GM18508 (cell line): ENCODE results near the gene TTLL6.
"Not testable (repeated sequence)": the region's sequence is repeated elsewhere in the genome, so short reads cannot be mapped to it uniquely, and the experiment has no call there.

ENCODE experiments used
- ATAC-seq: cut with Tn5 transposase; IDR thresholded peaks from one replicate; pipeline ENCODE4 v1.9.1; 2021; ENCODE audit warnings: moderate number of reproducible peaks; ENCODE audit not compliant: insufficient read depth, unreplicated experiment

TTLL6 gene

GRCh38 chr17:48816774-48817590 is at the start of gene TTLL6:
Gene TTLL6 (minus strand): TSS chr17:48817229. CDS start chr17:48817072, 157 bp downstream.
- ATAC-seq: no peak

DNA sequence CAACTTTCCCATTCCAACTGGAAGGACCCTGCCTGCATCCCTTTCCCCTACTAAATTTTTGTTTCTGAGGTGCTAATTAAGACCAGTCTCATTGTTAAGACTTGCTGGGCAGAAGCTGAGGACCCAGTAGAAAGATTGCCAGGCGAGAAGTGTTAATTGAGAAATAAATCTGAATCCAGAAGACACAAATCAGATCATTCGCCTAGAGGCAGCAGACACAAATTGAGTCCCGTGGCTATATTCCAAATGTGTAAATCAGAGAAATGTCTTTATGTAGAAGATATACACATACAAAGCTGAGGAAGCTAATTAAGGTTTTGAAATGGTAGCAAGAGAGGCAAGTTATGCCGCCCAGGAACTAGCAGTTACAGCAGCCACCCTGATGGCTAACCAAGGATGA is 43.4 kb upstream of the TTLL6 start:
- ATAC-seq: no peak

- no peak for ATAC-seq
Measured at GRCh38 chr17:48860034-48860433, 43.0 kb upstream of the TTLL6 start.

GRCh38 chr17:48856122-48856821 is 39.2 kb upstream of the TTLL6 start:
- no peak for ATAC-seq

GRCh38 chr17:48854774-48855476 is 37.9 kb upstream of the TTLL6 start:
- ATAC-seq: no peak

GRCh38 chr17:48850792-48851323 is 33.8 kb upstream of the TTLL6 start:
- no peak for ATAC-seq

DNA sequence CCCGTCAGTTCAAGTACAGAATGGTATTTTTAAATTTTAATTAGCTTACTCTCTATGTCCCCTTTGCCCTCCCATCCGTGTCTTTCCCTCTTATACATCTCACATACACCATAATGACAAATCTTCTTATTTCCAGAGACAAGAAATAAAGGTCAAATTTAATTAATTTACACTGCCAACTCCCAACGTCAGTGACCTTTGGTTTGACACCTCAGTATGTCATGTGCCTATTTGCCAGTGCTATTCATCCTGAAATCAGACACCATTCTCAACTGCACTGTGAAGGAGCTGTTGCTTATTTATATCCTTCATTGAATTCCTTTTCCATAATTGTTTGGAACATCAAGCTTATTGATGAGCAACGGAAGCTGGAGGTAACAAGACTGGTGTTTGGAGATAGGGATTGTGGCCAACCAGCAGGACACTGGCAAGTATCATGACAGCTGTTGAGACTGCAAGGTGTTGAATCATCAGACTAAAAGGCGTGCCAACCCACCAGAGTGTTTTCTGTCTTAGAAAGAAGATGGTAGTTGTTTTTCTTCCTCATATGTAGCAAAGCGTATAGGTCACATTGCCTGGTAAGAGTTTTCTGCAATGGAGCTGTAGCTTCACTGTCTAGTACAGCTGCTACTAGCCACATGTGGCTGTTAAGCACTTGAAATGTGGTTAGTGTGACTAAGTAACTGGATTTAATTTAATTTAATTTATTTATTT is 26.3 kb upstream of the TTLL6 start:
- ATAC-seq: no peak

DNA sequence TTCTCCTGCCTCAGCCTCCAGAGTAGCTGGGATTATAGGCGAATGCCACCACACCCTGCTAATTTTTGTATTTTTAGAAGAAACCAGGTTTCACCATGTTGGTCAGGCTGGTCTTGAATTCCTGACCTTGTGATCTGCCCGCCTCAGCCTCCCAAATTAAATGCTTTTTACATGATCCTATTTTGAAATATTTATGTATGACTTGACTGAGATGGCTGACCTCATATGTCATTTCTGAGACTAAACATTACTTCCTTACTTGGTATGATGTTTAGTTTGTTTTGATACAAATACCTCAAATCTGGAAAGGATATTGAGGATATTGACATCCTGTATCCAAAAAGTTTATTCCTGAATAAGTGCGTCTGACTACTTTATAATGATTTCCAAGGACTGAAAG is 25.7 kb upstream of the TTLL6 start:
- ATAC-seq: no peak

GRCh38 chr17:48841395-48841831 is 24.4 kb upstream of the TTLL6 start:
- peak; percentile 50 for ATAC-seq

DNA sequence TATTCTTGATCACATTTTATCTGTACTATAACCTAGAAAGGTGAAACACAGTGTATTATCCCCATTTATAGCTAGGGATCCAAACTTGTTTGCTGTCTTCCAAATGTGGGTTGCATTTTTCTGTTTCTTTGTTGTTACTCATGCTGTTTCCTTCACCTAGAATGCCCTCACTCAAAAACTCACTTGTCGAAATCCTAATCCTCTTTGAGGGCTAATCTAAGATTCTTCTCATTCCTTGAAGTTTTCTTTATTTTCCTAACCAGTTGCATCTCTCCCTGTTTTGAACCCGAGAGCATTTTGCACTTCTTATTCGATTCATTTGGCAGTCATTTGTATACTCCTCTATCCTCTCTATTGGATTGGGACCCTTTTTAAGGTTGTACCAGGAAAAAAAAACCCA is 23.4 kb upstream of the TTLL6 start:
- ATAC-seq: no peak

DNA sequence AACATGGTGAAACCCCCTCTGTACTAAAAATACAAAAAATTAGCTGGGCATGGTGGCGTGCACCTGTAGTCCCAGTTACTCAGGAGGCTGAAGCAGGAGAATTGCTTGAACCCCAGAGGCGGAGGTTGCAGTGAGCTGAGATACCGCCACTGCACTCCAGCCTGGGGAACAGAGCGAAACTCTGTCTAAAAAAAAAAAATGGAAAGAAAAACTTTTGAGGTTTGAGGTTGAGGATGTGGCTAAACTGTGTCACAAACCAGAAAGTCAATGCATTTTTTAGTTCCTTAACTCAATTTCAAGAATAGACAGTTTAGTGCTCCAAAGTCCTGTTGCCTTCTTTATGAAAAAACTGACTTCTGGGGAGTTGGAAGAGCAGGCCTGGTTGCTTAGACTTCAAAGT is 20.4 kb upstream of the TTLL6 start:
- ATAC-seq: not testable (repeated sequence)

DNA sequence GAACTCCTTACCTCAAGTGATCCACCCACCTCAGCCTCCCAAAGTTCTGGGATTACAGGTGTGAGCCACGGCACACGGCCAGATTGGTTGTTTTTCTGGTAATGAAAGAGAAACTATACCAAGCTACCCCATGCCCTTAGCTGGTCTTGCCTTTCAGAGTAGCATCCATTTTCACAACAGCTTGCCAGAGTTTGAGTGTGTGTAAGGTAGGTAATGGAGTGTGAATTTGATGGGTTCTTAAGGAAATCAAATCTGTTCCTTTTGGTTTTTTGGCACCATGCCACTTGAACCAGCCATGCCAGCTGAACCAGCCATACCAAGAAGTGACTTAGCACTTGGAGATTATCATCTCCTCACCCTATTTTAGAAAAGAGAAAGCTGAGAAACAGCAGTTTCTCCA is 18.9 kb upstream of the TTLL6 start:
- ATAC-seq: no peak

GRCh38 chr17:48834973-48835372 is 17.9 kb upstream of the TTLL6 start:
- ATAC-seq: no peak

DNA sequence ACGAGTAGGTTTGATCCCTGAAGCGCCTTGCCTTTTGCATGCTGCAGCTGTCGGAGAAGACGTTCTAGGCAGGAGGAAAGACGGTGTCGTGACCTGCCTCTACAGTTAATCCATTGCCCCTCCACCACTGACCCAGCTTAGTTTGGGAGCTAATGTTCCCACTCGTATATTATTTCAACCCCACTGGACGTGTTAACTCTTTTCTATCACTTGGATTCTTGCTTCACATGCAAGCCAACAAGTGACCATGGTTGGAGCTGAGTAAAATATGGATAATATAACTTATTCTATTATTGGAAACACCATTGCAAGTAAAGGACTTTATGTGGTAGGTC is 14.5 kb upstream of the TTLL6 start:
- no peak for ATAC-seq

- ATAC-seq: no peak
Measured at GRCh38 chr17:48830840-48831548, 14.0 kb upstream of the TTLL6 start, which contains the start of gene CALCOCO2. Gene CALCOCO2 (plus strand): TSS chr17:48831035. CDS start chr17:48841708, 10,673 bp downstream.

DNA sequence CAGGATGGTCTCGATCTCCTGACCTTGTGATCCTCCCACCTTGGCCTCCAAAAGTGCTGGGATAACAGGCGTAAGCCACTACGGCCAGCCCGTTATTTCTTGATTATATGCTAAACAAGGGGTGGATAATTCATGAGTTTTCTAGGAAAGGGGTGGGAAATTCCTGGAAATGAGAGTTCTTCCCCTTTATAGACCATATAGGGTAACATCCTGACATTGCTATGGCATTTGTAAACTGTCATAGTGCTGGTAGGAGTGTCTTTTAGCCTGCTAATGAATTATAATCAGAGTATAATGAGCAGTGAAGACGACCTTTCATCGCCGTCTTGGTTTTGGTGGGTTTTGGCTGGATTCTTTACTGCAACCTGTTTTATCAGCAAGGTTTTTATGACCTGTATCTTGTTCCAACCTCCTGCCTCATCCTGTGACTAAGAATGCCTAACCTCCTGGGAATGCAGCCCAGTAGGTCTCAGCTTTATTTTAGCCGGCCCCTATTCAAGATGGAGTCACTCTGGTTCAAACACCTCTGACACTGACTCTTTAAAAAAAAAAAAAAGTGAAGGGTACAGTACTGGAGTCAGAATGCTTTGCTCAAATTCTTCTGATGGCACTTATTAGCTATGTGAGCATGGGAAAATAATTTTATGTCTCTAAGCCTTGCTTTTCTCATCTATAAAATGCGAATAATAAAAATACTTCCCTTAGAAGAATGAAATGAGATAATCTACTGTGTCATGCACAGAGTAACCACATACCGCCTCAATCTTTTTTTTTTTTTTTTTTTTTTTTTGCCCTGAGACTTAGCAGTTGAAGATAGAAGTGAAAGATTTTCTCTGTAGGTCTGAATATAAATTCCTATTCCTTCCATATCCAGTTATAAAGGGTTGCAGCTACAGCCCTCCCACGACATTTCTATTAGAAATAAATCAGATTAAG is 8.7 kb upstream of the TTLL6 start:
- ATAC-seq: no peak

DNA sequence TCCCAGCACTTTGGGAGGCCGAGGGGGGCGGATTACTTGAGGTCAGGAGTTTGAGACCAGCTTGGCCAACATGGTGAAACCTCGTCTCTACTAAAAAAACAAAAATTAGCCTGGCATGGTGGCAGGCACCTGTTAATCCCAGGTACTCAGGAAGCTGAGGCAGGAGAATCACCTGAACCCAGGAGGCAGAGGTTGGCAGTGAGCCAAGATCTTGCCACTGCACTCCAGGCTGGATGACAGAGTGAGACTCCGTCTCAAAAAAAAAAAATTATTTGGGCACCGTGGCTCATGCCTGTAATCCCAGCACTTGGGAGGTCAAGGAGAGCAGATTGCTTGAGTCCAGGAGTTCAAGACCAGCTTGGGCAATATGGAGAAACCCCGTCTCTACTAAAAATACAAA is 3.9 kb upstream of the TTLL6 start:
- not testable (repeated sequence) for ATAC-seq

DNA sequence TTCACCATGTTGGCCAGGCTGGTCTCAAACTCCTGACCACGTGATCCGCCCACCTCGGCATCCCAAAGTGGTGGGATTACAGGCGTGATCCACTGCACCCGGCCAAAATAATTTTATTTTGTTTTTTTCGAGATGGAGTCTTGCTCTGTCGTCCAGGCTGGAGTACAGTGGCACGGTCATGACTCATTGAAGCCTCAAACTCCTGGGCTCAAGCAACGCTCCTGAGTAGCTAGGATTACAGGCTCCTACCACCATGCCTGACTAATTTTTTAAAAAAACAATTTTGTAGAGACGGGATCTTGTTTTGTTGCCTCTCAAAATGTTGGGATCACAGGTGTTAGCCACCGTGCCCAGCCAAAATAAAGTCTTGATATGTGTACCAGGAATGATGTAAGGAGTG is 2.4 kb upstream of the TTLL6 start:
- no peak for ATAC-seq
